ENCODE data around the gene SGCD. TPM values are rescaled to one million over a fixed set of nuclear protein-coding genes. Genes with fewer than 3 reads are reported as not detected.

The SGCD gene
- total and polyA plus RNA-seq, 9 of the 15 experiments (the other 6 are each of a cell fraction or from before 2014, with no cell fraction given), result not detected

DNA sequence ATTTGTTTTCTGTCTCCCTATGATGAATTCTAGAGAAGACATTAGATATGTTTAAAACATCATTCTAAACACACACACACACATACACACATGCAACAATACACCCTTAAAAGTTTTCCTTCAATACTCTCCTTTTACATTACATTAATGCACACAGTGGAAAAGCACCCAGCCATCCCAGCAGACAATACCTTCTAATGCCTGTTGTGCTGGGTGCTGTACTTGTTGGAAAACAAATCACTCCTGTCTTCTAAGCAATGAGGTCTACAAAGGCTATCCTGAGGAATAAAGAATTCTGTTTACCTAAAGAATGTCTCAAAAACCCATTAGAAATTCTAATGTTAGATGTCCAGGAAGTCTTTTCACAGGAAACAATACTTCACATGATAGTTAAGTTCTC is 264.0 kb downstream of the SGCD start (continued):
- TF ChIP-seq, protein P1, sequence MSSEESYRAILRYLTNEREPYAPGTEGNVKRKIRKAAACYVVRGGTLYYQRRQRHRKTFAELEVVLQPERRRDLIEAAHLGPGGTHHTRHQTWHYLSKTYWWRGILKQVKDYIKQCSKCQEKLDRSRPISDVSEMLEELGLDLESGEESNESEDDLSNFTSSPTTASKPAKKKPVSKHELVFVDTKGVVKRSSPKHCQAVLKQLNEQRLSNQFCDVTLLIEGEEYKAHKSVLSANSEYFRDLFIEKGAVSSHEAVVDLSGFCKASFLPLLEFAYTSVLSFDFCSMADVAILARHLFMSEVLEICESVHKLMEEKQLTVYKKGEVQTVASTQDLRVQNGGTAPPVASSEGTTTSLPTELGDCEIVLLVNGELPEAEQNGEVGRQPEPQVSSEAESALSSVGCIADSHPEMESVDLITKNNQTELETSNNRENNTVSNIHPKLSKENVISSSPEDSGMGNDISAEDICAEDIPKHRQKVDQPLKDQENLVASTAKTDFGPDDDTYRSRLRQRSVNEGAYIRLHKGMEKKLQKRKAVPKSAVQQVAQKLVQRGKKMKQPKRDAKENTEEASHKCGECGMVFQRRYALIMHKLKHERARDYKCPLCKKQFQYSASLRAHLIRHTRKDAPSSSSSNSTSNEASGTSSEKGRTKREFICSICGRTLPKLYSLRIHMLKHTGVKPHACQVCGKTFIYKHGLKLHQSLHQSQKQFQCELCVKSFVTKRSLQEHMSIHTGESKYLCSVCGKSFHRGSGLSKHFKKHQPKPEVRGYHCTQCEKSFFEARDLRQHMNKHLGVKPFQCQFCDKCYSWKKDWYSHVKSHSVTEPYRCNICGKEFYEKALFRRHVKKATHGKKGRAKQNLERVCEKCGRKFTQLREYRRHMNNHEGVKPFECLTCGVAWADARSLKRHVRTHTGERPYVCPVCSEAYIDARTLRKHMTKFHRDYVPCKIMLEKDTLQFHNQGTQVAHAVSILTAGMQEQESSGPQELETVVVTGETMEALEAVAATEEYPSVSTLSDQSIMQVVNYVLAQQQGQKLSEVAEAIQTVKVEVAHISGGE (CRISPR knock-in tag; IDR thresholded peaks at IDR 0.05), result no peak
- TF ChIP-seq SMAD2 (IDR thresholded peaks at IDR 0.05; ENCODE audit: low read depth, low read length) (no peak), POLR2B (IDR thresholded peaks at IDR 0.05; ENCODE audit: low read depth, partially characterized antibody) (no peak), ARID1B (IDR thresholded peaks at IDR 0.05) (no peak), MITF (IDR thresholded peaks at IDR 0.05) (no peak), ZNF77 (CRISPR knock-in tag; IDR thresholded peaks at IDR 0.05) (no peak), NR2C2 (CRISPR knock-in tag; IDR thresholded peaks at IDR 0.05) (no peak), NR2C2 (tag; IDR thresholded peaks at IDR 0.05) (no peak)
